SK-N-SH treated with all-trans-retinoic acid at 6 μM for 48 hours (cell line): ENCODE data around the gene NARS2.

Source experiments
- ESRRG ChIP-seq: fragments of 250-450 bp; sonication (Bioruptor Pico); IDR thresholded peaks from 2 replicates; pipeline ENCODE4 v1.6.1; 2021; ENCODE audit warnings: mild to moderate bottlenecking
- ZFP30 ChIP-seq: fragments of 450-650 bp; formaldehyde crosslinking; IDR thresholded peaks from 2 replicates; pipeline ENCODE4 v1.5.0; 2022; ENCODE audit warnings: mild to moderate bottlenecking, moderate library complexity
- ZNF8 ChIP-seq: fragments of 450-650 bp; formaldehyde crosslinking; IDR thresholded peaks from 2 replicates; pipeline ENCODE4 v1.5.0; 2020; ENCODE audit warnings: mild to moderate bottlenecking, moderate library complexity
- TF ChIP-seq, protein P1 (sequence below): fragments of 250-450 bp; sonication (Bioruptor Pico); IDR thresholded peaks from 2 replicates; pipeline ENCODE4 v1.8.0; 2020; ENCODE audit warnings: mild to moderate bottlenecking, moderate library complexity, borderline replicate concordance
- TF ChIP-seq, protein P2 (sequence below): fragments of 250-450 bp; sonication (Bioruptor Pico); IDR thresholded peaks from 2 replicates; pipeline ENCODE4 v1.5.1; 2020; ENCODE audit warnings: low read depth, mild to moderate bottlenecking, moderate library complexity

DNA sequence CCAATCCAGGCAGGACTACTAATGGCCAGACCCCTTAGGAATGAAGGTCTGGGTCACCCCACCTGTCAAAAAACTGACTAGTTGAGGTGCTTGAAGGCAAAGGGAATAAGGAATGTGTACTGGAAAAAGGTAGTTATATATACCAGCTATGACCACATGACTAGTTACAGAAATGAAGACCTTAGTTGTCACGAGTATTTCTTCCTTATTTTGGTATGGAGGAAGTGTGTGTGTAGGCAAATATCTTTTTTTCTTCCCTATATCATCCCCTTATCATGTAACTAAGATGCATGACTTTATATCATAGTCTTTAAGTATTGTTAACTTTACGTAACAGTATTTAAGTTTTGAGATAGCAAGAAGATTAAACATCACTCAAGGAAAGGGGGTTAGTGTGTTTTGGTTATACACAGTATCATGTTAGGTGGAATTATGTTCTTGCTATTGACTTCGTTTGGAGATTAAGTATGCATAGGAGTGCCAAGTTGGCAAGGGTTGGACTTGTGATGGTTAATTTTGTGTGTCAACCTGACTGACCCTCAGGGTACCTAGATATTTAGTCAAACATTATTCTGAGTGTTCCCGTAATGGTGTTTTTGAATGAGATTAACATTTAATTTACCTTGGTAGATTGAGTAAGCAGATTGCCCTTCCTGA is 38.2 kb upstream of the NARS2 start:
- TF ChIP-seq ESRRG (CRISPR knock-in tag) (no peak), ZFP30 (CRISPR knock-in tag) (no peak), ZNF8 (CRISPR knock-in tag) (no peak)
- TF ChIP-seq, protein P1, sequence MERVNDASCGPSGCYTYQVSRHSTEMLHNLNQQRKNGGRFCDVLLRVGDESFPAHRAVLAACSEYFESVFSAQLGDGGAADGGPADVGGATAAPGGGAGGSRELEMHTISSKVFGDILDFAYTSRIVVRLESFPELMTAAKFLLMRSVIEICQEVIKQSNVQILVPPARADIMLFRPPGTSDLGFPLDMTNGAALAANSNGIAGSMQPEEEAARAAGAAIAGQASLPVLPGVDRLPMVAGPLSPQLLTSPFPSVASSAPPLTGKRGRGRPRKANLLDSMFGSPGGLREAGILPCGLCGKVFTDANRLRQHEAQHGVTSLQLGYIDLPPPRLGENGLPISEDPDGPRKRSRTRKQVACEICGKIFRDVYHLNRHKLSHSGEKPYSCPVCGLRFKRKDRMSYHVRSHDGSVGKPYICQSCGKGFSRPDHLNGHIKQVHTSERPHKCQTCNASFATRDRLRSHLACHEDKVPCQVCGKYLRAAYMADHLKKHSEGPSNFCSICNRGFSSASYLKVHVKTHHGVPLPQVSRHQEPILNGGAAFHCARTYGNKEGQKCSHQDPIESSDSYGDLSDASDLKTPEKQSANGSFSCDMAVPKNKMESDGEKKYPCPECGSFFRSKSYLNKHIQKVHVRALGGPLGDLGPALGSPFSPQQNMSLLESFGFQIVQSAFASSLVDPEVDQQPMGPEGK: no peak
- TF ChIP-seq, protein P2, sequence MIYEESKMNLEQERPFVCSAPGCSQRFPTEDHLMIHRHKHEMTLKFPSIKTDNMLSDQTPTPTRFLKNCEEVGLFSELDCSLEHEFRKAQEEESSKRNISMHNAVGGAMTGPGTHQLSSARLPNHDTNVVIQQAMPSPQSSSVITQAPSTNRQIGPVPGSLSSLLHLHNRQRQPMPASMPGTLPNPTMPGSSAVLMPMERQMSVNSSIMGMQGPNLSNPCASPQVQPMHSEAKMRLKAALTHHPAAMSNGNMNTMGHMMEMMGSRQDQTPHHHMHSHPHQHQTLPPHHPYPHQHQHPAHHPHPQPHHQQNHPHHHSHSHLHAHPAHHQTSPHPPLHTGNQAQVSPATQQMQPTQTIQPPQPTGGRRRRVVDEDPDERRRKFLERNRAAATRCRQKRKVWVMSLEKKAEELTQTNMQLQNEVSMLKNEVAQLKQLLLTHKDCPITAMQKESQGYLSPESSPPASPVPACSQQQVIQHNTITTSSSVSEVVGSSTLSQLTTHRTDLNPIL (CRISPR knock-in tag): no peak
